ENCODE results near the gene LMO7. TPM values are rescaled to one million over a fixed set of nuclear protein-coding genes. Genes with fewer than 3 reads are reported as not detected.

LMO7 gene
- total and polyA plus RNA-seq, 4 donors = 17.5 to 69.6 (median 38.2) TPM

DNA sequence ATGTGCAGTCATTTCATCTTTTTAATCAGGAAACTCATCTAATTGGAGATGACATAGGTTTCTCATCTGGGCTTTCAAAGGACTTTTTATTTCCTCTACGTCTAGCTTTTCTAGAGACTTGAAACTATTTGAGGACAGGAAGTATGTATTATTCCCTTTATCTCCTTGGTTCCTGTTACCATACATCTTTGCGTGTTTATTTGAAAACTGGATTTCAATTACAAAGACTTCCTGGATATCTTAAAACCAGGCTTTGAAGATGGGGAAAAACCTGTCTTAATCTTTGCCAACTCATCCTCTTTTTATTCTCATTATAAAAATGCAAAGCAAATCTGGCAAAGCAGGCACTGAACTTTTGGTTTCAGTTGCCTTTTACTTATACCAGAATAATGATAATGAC lies 130.5 kb downstream of the LMO7 start (continued):
- TF ChIP-seq GABPA (IDR thresholded peaks at IDR 0.05 in 1 of 2, conservative IDR thresholded peaks at IDR 0.05 in 1 of 2) = no peak

DNA sequence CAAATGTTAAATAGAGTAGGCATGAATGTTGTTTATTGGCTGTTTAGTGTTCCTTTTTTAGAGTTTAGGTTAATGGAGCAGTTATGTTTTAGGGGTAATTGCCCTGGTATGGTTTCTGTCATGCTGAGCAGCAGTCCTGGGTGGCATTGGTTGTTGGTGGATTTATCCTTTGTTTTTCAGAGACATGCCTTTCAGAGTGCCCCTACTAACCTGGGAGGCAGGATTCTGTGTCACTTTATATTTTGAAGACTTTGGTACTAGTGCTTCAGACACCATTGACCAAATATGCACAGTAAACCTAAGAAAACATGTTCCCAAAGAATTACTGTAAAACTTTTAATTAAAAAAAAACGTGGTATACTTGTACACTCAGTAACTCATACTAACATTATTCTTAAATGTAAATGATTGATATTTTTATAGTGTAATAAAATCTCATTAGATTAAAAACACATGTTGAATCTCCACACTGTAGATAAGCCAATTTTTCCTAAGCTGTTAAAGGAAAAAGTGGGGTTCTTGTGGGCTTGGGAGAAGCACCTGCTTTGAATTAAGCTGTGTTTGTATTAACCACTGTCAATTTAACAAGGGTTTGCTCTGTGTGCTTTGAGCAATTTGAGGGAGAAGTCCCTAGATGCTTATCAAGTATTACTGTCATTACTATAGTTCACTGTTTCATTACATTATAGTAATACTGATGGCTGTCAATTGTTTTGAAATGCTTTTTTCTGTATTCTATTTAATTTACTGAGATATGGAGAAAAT lies 133.2 kb downstream of the LMO7 start:
- peaks cover 14 to 50% (median 25%) of the 10 kb centered on the region in 4 donors for H3K4me1 ChIP-seq (ENCODE audit: control insufficient read depth in 4 of 4, insufficient read depth in 4 of 4, low read length in 3 of 4)
- no peaks in the 10 kb centered on the region for H3K9me3 ChIP-seq (ENCODE audit: control insufficient read depth in 4 of 4, low read length in 3 of 4)
- H3K4me3 ChIP-seq (ENCODE audit: low read depth in 1 of 3, low read length in 3 of 3) = no peak overlapping the region
- no peak for TF ChIP-seq EGR1 (IDR thresholded peaks at IDR 0.05; ENCODE audit: low read depth in 2 of 2)
- TF ChIP-seq NR2F2 (IDR thresholded peaks at IDR 0.05) = no peak
- TF ChIP-seq TAF1 (conservative IDR thresholded peaks at IDR 0.05) = no peak
- TF ChIP-seq REST (IDR thresholded peaks at IDR 0.05) = no peak
- TF ChIP-seq RAD21 (IDR thresholded peaks at IDR 0.05) = no peak
- no peak for TF ChIP-seq YY1 (IDR thresholded peaks at IDR 0.05)
- no peak for TF ChIP-seq GABPA (IDR thresholded peaks at IDR 0.05 in 1 of 2, conservative IDR thresholded peaks at IDR 0.05 in 1 of 2)
- TF ChIP-seq MAX (IDR thresholded peaks at IDR 0.05) = no peak
- TF ChIP-seq HNF4A (conservative IDR thresholded peaks at IDR 0.05) = no peak
- no peak for TF ChIP-seq ZBTB33 (IDR thresholded peaks at IDR 0.05)
- TF ChIP-seq JUND (IDR thresholded peaks at IDR 0.05) = no peak
- TF ChIP-seq, protein P1, sequence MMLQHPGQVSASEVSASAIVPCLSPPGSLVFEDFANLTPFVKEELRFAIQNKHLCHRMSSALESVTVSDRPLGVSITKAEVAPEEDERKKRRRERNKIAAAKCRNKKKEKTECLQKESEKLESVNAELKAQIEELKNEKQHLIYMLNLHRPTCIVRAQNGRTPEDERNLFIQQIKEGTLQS (IDR thresholded peaks at IDR 0.05) = no peak
- TF ChIP-seq FOXA2 (IDR thresholded peaks at IDR 0.05) = no peak
- TF ChIP-seq HNF4G (IDR thresholded peaks at IDR 0.05) = no peak
- no peak for TF ChIP-seq FOXA1 (IDR thresholded peaks at IDR 0.05)
- no peaks in the 10 kb centered on the region for H3K36me3 ChIP-seq (ENCODE audit: control insufficient read depth in 4 of 4, insufficient read depth in 3 of 4, low read depth in 1 of 4, low read length in 3 of 4)
- H3K9ac ChIP-seq (ENCODE audit: low read depth in 1 of 2, low read length in 2 of 2) = no peak overlapping the region
- no peak overlapping the region for H3K27ac ChIP-seq (ENCODE audit: low read depth in 1 of 2, low read length in 2 of 2)
- no peaks in the 10 kb centered on the region for H3K27me3 ChIP-seq (ENCODE audit: control insufficient read depth in 4 of 4, insufficient read depth in 4 of 4, low read length in 3 of 4)
- 47% methylated on average over 1 of the region's 1 CpG for WGBS
- DNase-seq (ENCODE audit: low spot score) = no peak

GRCh38 chr13:75770164-75770563 lies 134.0 kb downstream of the LMO7 start:
- Histone ChIP-seq H3K9me3 (ENCODE audit: control insufficient read depth in 4 of 4, low read length in 3 of 4) (no peaks in the 10 kb centered on the region), H3K4me1 (ENCODE audit: control insufficient read depth in 4 of 4, insufficient read depth in 4 of 4, low read length in 3 of 4) (peaks cover 14 to 42% (median 24%) of the 10 kb centered on the region in 4 donors), H3K27ac (ENCODE audit: low read depth in 1 of 2, low read length in 2 of 2) (no peak overlapping the region), H3K4me3 (ENCODE audit: low read depth in 1 of 3, low read length in 3 of 3) (no peak overlapping the region), H3K27me3 (ENCODE audit: control insufficient read depth in 4 of 4, insufficient read depth in 4 of 4, low read length in 3 of 4) (no peaks in the 10 kb centered on the region), H3K9ac (ENCODE audit: low read depth in 1 of 2, low read length in 2 of 2) (no peak overlapping the region), H3K36me3 (ENCODE audit: control insufficient read depth in 4 of 4, insufficient read depth in 3 of 4, low read depth in 1 of 4, low read length in 3 of 4) (no peaks in the 10 kb centered on the region)
- no peak for DNase-seq (ENCODE audit: low spot score)
- 89% methylated on average over 1 of the region's 1 CpG for WGBS
- no peak for TF ChIP-seq RAD21 (IDR thresholded peaks at IDR 0.05)
- TF ChIP-seq NR2F2 (IDR thresholded peaks at IDR 0.05) = no peak
- TF ChIP-seq REST (IDR thresholded peaks at IDR 0.05) = no peak
- no peak for TF ChIP-seq FOXA1 (IDR thresholded peaks at IDR 0.05)
- no peak for TF ChIP-seq ZBTB33 (IDR thresholded peaks at IDR 0.05)
- TF ChIP-seq JUND (IDR thresholded peaks at IDR 0.05) = no peak
- TF ChIP-seq YY1 (IDR thresholded peaks at IDR 0.05) = no peak
- TF ChIP-seq TAF1 (conservative IDR thresholded peaks at IDR 0.05) = no peak
- no peak for TF ChIP-seq SP1 (IDR thresholded peaks at IDR 0.05)
